Kidney tubule cell (primary cell): ENCODE results near the gene STPG3.
"Not testable (repeated sequence)": the region's sequence is repeated elsewhere in the genome, so short reads cannot be mapped to it uniquely, and the experiment has no call there.

ENCODE experiments used
- DNase-seq: peaks from one replicate; pipeline ENCODE4 v3.0.0-alpha.2; 2018; ENCODE audit warnings: low spot score

STPG3 gene

DNA sequence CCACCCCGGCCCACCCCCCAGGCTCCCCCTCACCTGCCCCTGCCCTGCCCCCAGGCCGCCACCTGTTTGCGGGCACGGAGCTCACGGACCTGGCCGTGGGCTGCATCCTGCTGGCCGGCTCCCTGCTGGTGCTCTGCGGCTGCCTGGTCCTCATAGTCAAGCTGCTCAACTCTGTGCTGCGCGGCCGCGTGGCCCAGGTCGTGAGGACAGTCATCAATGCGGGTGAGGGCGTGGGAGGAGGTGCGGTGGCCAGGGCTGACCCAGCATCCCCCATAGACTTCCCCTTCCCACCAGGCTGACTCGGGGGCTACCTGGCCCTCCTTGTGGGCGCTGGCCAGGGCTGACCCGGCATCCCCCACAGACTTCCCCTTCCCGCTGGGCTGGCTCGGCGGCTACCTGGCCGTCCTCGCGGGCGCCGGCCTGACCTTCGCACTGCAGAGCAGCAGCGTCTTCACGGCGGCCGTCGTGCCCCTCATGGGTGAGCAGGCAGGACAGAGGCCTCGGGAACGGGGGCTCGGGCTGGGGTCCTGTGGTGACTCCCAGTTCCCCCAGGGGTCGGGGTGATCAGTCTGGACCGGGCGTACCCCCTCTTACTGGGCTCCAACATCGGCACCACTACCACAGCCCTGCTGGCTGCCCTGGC lies 16.9 kb upstream of the STPG3 start:
- no peak for DNase-seq

GRCh38 chr9:137234758-137235423 lies 16.2 kb upstream of the STPG3 start:
- DNase-seq: no peak

DNA sequence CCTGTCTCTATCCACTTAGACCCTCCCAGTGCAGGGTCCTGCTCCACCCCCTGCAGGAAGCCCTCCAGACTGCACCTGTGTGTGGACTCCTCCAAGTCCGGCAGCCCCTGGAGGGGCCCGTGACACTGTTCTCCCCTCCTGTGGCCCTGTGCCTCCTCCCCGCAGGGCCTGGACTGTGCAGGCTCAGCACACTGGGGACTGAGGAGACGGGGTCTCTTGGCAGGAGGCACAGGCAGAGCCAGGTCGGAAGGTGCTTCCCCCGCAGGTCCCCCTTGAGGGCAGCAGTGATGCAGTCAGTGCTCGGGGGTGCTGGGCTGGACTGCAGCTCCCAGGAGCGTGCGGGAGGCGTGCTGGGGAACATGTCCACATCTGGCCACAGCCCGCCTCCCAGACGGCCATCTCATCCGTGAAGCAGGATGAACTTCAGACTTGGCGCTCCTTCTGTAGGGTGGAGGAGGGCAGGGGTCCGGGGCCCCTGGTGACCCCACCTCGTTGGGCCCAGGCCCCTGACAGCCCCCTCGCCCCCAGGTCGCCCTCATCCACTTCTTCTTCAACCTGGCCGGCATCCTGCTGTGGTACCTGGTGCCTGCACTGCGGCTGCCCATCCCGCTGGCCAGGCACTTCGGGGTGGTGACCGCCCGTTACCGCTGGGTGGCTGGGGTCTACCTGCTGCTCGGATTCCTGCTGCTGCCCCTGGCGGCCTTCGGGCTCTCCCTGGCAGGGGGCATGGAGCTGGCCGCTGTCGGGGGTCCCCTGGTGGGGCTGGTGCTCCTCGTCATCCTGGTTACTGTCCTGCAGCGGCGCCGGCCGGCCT lies 15.5 kb upstream of the STPG3 start:
- DNase-seq: no peak

DNA sequence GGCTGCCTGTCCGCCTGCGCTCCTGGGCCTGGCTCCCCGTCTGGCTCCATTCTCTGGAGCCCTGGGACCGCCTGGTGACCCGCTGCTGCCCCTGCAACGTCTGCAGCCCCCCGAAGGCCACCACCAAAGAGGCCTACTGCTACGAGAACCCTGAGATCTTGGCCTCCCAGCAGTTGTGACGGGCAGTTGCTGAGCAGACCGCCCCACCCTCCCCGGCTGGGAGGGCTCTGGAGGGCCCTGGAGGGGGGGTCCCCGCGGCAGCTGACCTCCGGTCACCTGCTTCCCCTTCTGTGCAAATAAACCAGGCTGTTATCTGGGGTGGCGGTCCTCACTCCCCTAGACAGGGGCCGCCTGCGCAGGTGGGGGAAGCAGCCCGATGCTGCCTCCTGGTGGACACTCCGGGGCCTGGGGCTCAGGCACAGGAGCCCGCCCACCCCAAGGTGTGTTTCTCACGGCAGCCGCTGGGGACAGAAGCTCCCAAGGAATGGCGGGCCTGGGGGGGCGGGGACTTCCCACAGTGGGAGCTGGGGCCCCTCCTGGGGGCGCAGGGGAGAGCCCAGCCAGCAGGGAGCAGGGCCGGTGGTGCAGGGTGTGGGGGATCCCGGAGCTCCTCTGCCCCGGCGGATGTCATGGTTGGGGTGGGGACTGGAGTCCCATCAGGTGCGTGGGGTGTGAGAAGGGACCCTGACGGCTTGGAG lies 14.7 kb upstream of the STPG3 start:
- DNase-seq: peak; percentile 82

DNA sequence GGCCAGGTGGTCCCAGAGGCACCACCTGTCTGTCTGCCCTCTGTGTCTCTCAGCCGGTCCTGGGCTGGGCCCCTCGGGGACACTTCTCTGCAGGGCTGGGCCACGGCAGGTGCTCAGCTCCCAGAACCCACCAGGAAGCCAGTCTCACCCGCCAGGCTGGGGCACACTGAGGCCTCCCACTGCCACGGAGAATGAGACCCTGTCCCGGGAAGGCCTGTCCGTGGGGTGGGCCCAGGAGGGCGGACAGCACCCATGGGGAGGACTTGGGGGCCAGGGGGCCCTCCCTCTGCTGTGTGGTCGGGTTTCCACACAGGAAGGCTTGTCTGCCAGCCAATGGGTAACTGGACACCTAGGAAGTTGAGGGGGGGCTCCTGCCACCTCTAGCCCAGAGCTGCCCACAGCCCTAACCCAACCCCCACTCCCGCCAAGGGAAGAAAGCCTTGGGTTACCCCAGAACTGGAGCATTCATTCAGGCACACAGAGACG lies 14.1 kb upstream of the STPG3 start:
- DNase-seq: no peak

- no peak for DNase-seq
Observed at GRCh38 chr9:137237759-137238726, 13.0 kb upstream of the STPG3 start.

DNA sequence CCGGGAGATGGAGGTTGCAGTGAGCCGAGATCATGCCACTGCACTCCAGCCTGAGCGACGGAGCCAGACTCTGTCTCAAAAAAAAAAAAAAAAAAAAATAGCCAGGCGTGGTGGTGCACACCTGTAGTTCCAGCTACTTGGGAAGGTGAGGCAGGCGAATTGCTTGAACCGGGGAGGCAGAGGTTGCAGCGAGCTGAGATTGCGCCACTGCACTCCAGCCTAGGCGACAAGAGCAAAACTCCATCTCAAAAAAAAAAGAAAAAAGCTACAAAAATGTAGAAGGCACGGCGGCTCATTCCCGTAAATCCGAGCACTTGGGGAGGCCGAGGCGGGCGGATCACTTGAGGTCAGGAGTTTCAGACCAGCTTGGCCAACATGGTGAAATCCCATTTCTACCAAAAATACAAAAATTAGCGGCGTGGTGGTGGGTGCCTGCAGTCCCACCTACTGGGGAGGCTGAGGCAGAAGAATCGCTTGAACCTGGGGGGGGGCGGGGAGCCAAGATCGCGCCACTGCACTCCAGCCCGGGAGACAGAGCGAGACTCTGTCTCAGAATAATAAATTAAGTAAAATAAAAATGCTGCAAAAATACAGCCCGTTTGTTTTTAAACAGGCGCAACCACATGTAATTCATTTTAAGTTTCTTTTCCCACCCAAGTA lies 11.4 kb upstream of the STPG3 start:
- not testable (repeated sequence) for DNase-seq

- peak; percentile 76 for DNase-seq
Observed at GRCh38 chr9:137240318-137240840, 10.7 kb upstream of the STPG3 start.

- DNase-seq: peak; percentile 100
Observed at GRCh38 chr9:137240841-137241489, 10.1 kb upstream of the STPG3 start, which contains the start of gene TUBB4B. Gene TUBB4B (plus strand): TSS chr9:137241287. CDS start chr9:137241361, 74 bp downstream.

GRCh38 chr9:137241490-137242268 lies 9.4 kb upstream of the STPG3 start:
- peak; percentile 71 for DNase-seq

DNA sequence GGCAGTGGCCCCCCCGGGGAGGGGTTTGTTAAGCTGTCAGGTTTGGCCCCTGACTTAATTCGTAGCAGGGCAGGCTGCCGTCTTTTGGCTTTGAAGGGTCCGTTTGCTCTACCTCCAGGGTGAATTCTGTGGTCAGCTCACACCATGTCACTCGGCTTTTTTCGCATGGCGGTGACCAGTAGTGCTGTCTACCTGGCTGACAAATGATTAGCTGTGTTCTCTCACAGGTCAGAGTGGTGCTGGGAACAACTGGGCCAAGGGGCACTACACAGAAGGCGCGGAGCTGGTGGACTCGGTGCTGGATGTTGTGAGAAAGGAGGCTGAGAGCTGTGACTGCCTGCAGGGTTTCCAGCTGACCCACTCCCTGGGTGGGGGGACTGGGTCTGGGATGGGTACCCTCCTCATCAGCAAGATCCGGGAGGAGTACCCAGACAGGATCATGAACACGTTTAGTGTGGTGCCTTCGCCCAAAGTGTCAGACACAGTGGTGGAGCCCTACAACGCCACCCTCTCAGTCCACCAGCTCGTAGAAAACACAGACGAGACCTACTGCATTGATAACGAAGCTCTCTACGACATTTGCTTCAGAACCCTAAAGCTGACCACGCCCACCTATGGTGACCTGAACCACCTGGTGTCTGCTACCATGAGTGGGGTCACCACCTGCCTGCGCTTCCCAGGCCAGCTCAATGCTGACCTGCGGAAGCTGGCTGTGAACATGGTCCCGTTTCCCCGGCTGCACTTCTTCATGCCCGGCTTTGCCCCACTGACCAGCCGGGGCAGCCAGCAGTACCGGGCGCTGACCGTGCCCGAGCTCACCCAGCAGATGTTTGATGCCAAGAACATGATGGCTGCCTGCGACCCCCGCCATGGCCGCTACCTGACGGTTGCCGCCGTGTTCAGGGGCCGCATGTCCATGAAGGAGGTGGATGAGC lies 8.6 kb upstream of the STPG3 start:
- no peak for DNase-seq

DNA sequence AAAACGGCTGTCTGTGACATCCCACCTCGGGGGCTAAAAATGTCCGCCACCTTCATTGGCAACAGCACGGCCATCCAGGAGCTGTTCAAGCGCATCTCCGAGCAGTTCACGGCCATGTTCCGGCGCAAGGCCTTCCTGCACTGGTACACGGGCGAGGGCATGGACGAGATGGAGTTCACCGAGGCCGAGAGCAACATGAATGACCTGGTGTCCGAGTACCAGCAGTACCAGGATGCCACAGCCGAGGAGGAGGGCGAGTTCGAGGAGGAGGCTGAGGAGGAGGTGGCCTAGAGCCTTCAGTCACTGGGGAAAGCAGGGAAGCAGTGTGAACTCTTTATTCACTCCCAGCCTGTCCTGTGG lies 7.8 kb upstream of the STPG3 start:
- DNase-seq: not testable (repeated sequence)

DNA sequence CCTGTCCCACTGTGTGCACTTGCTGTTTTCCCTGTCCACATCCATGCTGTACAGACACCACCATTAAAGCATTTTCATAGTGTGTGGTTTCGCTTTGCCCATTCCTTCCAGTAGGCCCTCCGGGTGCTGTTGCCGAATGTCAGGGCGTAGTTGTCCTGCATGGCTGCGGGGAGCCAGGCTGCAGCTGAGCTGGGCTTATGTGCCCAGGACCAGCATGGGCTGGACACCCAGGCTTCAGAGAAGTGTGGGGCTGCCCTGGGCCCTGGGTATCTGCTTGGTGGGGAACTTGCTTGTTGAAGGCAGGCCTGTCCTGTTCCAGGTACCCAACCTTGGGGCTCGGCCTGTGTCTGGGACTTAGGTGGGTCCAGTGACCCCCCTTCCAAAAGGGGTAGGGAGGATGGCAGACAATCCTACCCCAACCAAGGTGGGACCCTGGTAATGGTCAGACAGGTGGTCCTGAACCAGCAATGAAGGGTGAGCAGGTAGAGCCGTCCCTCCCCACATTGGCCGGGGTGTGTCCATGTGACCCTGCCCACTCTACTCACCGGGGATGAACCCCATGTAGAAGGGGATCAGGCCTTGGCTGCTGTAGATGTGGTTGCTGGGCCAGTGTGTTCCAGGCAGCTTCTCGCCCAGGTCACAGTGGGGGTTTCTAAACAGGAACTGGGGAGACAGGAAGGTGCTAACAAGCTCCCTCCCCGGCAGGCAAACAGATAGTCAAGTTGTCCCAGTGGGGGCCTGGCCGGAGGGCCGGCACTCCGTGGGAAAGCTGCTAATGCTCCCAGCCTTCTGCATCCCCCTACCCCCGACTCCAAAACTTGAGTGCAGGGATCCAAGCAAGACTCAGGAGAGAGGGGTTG lies 7.2 kb upstream of the STPG3 start:
- DNase-seq: peak; percentile 49

- peak; percentile 37 for DNase-seq
Observed at GRCh38 chr9:137244486-137245449, 6.3 kb upstream of the STPG3 start.
